ES-I3 (cell line): ENCODE data around the gene PCNX4.
A peak's percentile ranks its signal among the peaks of the same experiment; 100 is the strongest.
"Not testable (repeated sequence)": the region's sequence is repeated elsewhere in the genome, so short reads cannot be mapped to it uniquely, and the experiment has no call there.

Source experiments
- H3K36me3 ChIP-seq: 2 replicates; pipeline ENCODE4 v1.6.1; 2013; ENCODE audit warnings: mild to moderate bottlenecking, low read length, control low read depth, moderate library complexity; ENCODE audit not compliant: insufficient read depth
- H3K4me1 ChIP-seq: 2 replicates; pipeline ENCODE4 v1.6.1; 2013; ENCODE audit warnings: mild to moderate bottlenecking, control low read depth, low read length; ENCODE audit not compliant: insufficient read depth
- H3K9ac ChIP-seq: 2 replicates; pipeline ENCODE4 v1.6.1; 2013; ENCODE audit warnings: low read depth, mild to moderate bottlenecking, low read length, moderate library complexity
- H3K9me3 ChIP-seq: 2 replicates; pipeline ENCODE4 v1.6.1; 2013; ENCODE audit warnings: mild to moderate bottlenecking, low read length, moderate library complexity; ENCODE audit not compliant: control insufficient read depth, insufficient read depth

Gene PCNX4

DNA sequence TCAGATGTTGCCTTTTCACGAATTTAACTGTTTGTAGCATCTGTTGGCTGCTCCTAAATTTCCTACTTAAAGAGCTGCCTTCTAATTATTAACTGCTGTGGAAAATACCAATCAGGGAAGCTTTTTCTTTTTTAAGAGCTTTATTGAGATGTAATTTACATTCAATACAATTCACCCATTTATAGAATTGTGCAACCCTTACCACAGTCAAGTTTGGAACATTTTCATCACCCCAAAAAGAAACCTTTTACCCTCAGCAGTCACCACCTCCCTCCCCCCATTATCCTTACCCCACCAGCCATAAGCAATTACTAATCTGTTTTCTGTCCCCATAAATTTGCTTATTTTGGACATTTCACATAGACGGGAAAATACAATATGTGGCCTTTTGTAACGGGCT is 1.4 kb downstream of the PCNX4 start:
- no peaks in the 10 kb centered on the region for H3K36me3 ChIP-seq
- no peaks in the 10 kb centered on the region for H3K9me3 ChIP-seq
- H3K4me1 ChIP-seq = peaks cover 10% of the 10 kb centered on the region; the same call in 1 of the 2 replicates
- H3K9ac ChIP-seq = peak overlapping the region; percentile 78

DNA sequence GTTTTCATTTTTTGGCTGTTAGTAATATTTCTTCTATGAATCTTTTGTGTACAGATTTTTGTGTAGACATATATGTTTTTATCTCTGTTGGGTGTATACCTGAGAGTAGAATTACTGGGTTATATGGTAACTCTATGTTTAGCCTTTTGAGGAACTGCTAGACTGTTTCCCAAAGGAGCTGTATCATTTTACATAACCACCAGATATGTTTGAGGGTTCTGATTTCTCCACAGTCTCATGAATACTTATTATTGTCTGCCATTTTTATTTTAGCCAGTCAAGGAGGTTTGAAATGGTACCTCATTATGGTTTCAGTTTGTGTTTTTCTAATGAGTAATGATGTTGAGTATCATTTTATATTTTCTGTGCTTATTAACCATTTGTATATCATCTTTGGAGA is 1.9 kb downstream of the PCNX4 start:
- Histone ChIP-seq H3K36me3 (no peaks in the 10 kb centered on the region), H3K4me1 (peaks cover 10% of the 10 kb centered on the region; the same call in 1 of the 2 replicates), H3K9ac (peak overlapping the region; percentile 78; the same call in 1 of the 2 replicates), H3K9me3 (no peaks in the 10 kb centered on the region)

DNA sequence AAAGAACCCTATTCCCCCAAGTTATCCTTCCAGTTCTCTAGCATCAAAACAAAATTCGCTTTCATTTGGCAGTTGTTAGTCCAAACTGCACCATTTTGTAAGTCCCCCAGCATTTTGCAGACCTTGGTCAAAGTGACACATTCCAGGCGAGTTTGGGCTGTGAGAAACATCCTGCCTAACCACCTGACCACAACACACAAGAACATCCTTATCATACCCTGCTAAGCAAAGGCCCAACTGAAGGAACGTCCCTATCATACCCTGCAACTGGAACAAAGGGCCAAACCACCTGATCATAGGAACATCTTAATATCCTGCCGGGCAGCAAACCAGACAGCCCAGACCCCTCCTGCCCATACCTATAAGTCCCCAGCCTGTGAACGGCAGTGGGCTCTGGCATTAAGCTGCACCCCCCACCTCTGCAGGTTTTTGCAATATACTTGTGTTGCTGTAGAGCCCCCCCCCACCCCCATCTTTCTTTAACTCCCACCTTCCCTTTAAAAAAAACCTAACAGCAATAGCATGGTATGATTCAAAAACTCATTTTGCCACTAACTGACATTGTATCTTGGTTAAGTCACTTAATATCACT is 2.7 kb downstream of the PCNX4 start:
- Histone ChIP-seq H3K4me1 (peaks cover 10% of the 10 kb centered on the region; the same call in 1 of the 2 replicates), H3K9ac (peak overlapping the region; percentile 39; the same call in 1 of the 2 replicates), H3K36me3 (no peaks in the 10 kb centered on the region), H3K9me3 (no peaks in the 10 kb centered on the region)

DNA sequence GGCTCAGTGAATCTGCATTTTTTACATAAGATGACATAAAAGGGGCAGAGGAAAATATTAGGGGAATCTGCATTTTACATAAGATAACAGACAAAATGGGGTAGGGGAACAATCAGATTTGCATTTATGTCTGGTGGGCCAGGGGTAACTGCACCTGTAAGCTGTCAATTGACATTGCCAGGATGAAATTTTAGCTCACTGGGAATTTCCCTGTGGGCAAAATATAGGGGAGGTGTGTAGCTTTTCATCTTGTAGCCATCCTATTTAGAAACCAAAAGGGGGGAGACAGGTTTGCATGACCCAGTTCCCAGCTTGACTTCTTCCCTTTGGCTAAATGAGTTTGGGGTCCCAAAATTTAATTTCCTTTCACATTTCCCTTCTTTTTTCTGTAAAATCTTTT is 3.5 kb downstream of the PCNX4 start:
- H3K36me3 ChIP-seq = no peaks in the 10 kb centered on the region

DNA sequence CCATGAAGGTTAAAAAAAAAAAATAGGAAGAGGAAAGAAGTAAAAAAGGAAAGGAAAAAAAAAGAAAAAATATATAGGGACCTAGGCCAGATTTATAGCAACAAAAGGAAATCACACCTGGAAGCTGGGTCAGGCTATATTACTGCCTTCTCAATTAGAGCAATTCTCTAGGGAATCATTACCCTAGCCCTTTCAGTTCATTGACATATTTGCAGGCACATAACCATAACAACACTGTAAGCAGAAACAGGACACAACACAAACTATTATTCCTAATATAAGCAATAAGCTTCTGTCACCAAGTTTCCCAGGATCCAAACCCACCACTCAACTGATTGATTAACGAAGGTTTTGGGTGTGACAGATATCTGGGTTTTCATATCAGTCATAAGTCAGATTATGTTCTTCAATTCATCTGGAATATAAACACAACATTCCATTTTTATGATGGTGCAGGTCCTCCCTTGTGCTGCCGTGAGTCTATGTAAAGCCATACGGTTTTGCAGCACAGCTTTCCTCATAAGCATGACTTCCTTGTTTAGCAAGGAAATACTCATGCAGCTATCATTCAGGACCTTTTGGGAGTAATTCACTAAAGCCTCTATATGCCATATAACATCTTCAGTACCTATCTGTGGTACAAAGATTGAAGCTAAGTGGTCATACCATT is 4.2 kb downstream of the PCNX4 start:
- Histone ChIP-seq H3K36me3 (no peaks in the 10 kb centered on the region), H3K9ac (no peak overlapping the region), H3K9me3 (no peaks in the 10 kb centered on the region), H3K4me1 (peaks cover 10% of the 10 kb centered on the region; the same call in 1 of the 2 replicates)

More for the DNA sequence above, 3.5 kb downstream of the PCNX4 start:
- Histone ChIP-seq H3K4me1 (peaks cover 10% of the 10 kb centered on the region; the same call in 1 of the 2 replicates), H3K9ac (no peak overlapping the region), H3K9me3 (no peaks in the 10 kb centered on the region)

DNA sequence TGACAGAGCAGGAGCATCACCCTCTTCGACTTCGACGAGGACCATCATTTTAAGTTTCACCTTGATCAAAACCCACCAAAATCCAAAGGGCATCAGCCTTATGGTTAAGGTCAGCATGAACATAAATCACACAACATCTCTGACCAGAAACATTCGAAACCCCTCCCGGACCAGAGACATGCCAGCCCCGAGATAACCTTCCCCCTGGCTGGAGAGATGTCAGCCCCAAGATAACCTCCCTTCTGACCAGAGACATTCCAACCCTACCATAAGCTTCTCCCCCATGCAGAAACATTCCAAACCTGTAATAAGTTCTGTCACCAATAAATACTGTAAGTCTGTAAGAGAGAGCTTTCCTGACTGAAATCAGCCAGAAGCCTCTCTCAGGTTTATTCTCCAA is 6.3 kb downstream of the PCNX4 start:
- H3K9ac ChIP-seq = no peak overlapping the region
- H3K4me1 ChIP-seq = peaks cover 10% of the 10 kb centered on the region
- no peaks in the 10 kb centered on the region for H3K9me3 ChIP-seq
- no peaks in the 10 kb centered on the region for H3K36me3 ChIP-seq

DNA sequence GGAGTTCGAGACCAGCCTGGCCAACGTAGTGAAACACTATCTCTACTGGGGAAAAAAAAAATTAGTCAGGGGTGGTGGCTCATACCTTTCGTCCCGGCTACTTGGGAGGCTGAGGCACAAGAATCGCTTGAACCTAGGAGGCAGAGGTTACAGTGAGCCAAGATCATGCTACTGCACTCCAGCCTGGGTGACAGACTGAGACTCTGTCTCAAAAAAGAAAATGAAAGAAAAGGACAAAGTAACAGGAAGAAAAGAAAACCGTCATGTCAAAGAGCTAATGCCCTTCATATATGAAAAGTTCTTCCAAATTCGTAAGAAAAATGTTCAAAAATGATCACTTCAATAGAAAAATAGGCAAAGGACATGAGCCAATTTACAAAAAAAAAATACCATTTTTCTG is 8.1 kb downstream of the PCNX4 start:
- H3K36me3 ChIP-seq, H3K9me3 ChIP-seq, H3K9ac ChIP-seq, H3K4me1 ChIP-seq: not testable (repeated sequence)

DNA sequence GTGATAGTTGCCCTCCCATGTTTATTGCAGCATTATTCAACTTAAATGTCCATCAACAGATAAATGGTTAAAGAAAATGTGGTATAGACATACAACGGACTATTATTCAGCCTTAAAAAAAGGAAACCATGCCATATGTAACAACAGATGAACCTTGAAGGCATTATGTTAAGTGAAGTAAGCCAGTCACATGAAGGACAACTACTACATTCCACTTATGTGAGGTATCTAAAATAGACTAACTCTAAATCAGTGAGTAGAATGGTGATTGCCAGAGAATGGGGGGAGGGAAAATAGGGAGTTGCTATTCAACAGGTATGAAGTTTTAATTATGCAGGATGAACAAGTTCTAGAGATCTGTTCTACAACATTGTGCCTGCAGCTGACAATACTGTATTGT is 10.1 kb downstream of the PCNX4 start:
- no peaks in the 10 kb centered on the region for H3K9me3 ChIP-seq
- no peaks in the 10 kb centered on the region for H3K36me3 ChIP-seq
- no peak overlapping the region for H3K9ac ChIP-seq
- H3K4me1 ChIP-seq = no peaks in the 10 kb centered on the region; the same call in 1 of the 2 replicates

DNA sequence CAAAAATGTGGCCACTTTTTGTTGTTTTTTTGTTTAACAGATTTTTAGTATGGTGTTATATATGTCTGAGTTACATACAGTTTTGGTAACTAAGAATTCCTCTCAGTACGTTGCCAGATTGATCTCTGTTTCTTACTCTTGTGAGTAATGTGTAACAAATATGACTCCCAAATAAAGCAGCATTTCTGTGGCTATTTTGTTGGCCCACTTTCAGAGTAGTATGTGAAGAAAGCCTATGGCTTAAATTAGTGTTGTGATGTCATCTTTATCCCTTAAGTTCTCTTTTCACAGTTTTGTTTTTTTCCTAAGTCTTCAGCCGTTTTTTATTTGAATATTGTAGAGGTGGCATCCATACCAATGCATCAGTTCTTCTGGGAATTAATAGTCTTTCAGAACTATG is 10.7 kb downstream of the PCNX4 start:
- Histone ChIP-seq H3K36me3 (no peaks in the 10 kb centered on the region), H3K4me1 (no peaks in the 10 kb centered on the region; the same call in 1 of the 2 replicates), H3K9me3 (no peaks in the 10 kb centered on the region), H3K9ac (no peak overlapping the region)

DNA sequence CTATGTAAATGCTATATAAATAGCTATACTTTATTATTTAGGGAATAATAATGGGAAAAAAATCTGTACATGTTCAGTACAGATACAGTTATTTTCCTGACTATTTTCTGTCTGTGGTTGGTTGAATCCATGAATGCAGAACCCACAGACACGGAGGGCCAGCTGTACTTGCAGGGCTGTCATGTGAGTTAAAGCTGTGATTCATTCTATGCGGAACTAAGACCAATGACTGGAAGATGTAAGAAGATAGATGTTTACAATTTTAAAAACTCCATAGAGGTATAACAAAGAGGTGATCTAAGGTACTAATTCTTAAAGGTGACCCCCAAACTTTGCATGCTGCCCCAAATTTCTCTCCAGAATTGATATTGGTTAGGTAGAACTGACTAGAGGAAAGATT is 14.6 kb downstream of the PCNX4 start:
- no peak overlapping the region for H3K9ac ChIP-seq
- no peaks in the 10 kb centered on the region for H3K9me3 ChIP-seq
- H3K36me3 ChIP-seq = peaks cover 3% of the 10 kb centered on the region; the same call in 1 of the 2 replicates
- no peaks in the 10 kb centered on the region; the same call in 1 of the 2 replicates for H3K4me1 ChIP-seq

DNA sequence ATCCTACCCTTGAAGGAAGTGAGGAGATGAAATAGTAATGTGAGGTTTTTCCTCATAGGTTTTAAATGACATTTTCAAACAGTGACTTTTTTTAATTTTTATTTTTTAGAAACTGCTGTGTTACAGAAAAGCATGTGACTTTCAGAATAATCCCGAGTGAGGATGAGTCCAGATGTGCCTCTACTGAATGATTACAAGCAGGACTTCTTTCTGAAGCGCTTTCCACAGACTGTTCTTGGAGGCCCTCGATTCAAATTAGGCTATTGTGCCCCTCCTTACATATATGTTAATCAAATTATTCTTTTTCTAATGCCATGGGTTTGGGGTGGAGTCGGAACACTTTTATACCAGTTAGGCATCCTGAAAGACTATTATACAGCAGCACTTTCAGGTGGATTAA is 15.8 kb downstream of the PCNX4 start:
- no peak overlapping the region for H3K9ac ChIP-seq
- H3K36me3 ChIP-seq = peaks cover 3% of the 10 kb centered on the region; the same call in 1 of the 2 replicates
- no peaks in the 10 kb centered on the region; the same call in 1 of the 2 replicates for H3K4me1 ChIP-seq
- no peaks in the 10 kb centered on the region for H3K9me3 ChIP-seq

DNA sequence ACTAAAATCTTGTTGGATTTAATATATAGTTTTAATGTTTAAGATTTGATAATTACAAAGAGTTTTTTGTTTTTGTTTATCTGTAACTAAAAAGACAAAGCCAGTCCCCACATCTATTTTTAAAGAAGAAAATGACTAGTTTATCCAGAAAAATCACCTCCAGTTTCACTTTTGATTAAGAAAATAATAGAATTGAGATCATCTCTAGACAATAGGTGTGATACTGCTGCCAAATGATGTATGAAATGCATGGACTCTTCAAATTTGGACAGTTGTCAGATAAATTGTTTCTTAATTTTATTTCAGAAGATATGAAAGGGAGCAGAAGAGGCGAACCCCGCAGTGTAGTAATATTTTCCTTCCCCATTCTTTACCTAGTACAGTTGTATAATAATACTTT is 20.0 kb downstream of the PCNX4 start:
- no peaks in the 10 kb centered on the region for H3K4me1 ChIP-seq
- H3K36me3 ChIP-seq = peaks cover 3% of the 10 kb centered on the region; the same call in 1 of the 2 replicates
- H3K9ac ChIP-seq = no peak overlapping the region
- H3K9me3 ChIP-seq = no peaks in the 10 kb centered on the region

DNA sequence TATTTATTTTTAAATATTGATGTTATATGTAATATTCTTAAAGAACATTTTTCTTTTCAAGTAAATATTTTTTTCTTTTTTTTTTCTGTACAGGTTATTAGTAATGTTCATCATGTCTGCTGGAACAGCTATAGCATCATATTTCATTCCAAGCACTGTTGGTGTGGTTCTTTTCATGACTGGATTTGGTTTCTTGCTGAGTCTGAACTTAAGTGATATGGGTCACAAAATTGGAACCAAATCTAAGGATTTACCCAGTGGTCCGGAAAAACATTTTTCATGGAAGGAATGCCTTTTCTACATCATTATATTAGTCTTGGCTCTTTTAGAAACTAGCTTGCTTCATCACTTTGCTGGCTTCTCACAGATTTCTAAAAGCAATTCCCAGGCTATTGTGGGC is 23.2 kb downstream of the PCNX4 start:
- no peaks in the 10 kb centered on the region for H3K4me1 ChIP-seq
- peaks cover 2% of the 10 kb centered on the region; the same call in 1 of the 2 replicates for H3K36me3 ChIP-seq
- no peak overlapping the region for H3K9ac ChIP-seq
- no peaks in the 10 kb centered on the region for H3K9me3 ChIP-seq

DNA sequence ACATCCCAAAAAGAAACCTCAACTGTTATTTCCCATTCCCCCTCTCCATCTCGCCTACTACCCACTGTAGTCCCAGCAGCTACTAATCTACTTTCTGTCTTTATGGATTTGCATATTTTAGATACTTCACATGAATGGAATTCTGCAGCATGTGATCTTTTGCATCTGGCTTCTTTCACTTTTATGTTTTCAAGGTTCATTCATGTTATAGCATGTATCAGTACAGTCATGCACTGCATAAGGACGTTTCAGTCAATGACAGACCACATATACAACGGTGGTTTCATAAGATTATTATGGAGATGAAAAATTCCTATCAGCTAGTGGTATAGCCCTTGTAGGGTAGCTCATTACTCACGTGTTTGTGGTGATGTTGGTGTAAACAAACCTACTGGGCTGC is 24.5 kb downstream of the PCNX4 start:
- Histone ChIP-seq H3K4me1 (no peaks in the 10 kb centered on the region), H3K36me3 (no peaks in the 10 kb centered on the region; the same call in 1 of the 2 replicates)

DNA sequence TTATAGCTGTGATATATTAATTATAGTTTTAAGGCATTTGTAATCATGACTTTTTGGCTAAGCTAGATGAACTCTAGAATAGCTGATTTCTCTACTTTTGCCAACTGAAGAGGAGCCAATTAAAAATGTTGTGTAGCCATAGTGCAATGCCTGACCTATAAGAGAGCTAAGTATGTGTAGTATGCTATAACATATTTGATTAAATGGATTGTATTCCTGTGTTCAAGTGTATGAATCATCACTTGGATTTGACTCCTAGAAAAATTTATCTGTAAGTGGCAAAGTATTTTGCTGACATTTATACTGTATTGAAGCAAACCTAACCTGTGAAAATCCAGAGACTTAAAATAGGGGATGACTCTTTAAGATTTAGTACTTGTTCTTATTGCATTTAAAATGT is 34.2 kb downstream of the PCNX4 start:
- Histone ChIP-seq H3K36me3 (peaks cover 13% of the 10 kb centered on the region), H3K9ac (no peak overlapping the region), H3K4me1 (no peaks in the 10 kb centered on the region), H3K9me3 (no peaks in the 10 kb centered on the region)

More for the DNA sequence above, 24.5 kb downstream of the PCNX4 start:
- no peak overlapping the region for H3K9ac ChIP-seq
- no peaks in the 10 kb centered on the region for H3K9me3 ChIP-seq
